ENCODE measurements around the gene GPR180. TPM values are rescaled to one million over a fixed set of nuclear protein-coding genes. Genes with fewer than 3 reads are reported as not detected.

GPR180 gene
- total RNA-seq, 3 donors from 2014 or later = 2.7 to 4.8 (median 3.8) TPM

DNA sequence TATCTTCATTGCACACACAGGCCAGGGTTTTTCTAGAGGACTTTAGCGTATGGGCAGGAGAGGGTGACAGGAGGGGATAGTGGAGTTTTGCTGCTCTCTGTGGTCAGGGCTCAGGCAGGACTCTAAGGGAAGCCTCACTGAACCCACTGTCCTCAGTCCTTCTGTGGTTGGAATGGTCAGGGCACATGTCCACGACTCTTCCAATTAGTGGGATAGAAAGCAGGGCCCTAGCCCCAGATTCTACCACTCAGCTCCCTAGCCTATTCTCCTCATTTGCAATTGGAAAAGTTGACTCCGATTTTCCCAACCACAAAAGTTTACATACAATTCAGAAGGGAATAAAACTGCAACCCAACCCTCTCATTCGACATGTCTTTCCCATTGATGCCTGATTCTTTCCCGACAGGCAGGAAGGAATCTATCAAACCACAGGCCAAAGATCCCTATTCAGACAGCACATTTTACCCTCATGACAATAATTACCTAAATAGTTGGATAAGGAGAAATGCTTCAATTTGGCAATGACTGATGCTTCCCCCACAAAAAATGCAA is 43.9 kb upstream of the GPR180 start:
- Histone ChIP-seq H3K9me3 (no peaks in the 10 kb centered on the region), H3K36me3 (ENCODE audit: low read depth) (no peaks in the 10 kb centered on the region), H3K4me3 (no peak overlapping the region), H3K4me1 (ENCODE audit: low read depth) (no peaks in the 10 kb centered on the region)
- TF ChIP-seq, protein P1, sequence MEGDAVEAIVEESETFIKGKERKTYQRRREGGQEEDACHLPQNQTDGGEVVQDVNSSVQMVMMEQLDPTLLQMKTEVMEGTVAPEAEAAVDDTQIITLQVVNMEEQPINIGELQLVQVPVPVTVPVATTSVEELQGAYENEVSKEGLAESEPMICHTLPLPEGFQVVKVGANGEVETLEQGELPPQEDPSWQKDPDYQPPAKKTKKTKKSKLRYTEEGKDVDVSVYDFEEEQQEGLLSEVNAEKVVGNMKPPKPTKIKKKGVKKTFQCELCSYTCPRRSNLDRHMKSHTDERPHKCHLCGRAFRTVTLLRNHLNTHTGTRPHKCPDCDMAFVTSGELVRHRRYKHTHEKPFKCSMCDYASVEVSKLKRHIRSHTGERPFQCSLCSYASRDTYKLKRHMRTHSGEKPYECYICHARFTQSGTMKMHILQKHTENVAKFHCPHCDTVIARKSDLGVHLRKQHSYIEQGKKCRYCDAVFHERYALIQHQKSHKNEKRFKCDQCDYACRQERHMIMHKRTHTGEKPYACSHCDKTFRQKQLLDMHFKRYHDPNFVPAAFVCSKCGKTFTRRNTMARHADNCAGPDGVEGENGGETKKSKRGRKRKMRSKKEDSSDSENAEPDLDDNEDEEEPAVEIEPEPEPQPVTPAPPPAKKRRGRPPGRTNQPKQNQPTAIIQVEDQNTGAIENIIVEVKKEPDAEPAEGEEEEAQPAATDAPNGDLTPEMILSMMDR (IDR thresholded peaks at IDR 0.05) = no peak
- intact Hi-C loops (cut with DNase I, micrococcal nuclease) = no loop called here
- ATAC-seq (no peak), DNase-seq (no peak)

GRCh38 chr13:94558716-94559115 is 42.9 kb upstream of the GPR180 start:
- ATAC-seq (no peak), DNase-seq (no peak)
- Histone ChIP-seq H3K4me1 (ENCODE audit: low read depth) (no peaks in the 10 kb centered on the region), H3K4me3 (no peak overlapping the region), H3K36me3 (ENCODE audit: low read depth) (no peaks in the 10 kb centered on the region), H3K9me3 (no peaks in the 10 kb centered on the region)
- TF ChIP-seq, protein P1 (IDR thresholded peaks at IDR 0.05) = no peak
- intact Hi-C loops (cut with DNase I, micrococcal nuclease) = no loop called here

- Histone ChIP-seq H3K4me3 (no peak overlapping the region), H3K36me3 (ENCODE audit: low read depth) (no peaks in the 10 kb centered on the region), H3K4me1 (ENCODE audit: low read depth) (no peaks in the 10 kb centered on the region), H3K9me3 (no peaks in the 10 kb centered on the region)
- ATAC-seq (no peak), DNase-seq (no peak)
- intact Hi-C loops (cut with DNase I, micrococcal nuclease) = no loop called here
- TF ChIP-seq, protein P1 (IDR thresholded peaks at IDR 0.05) = no peak
Observed at GRCh38 chr13:94559222-94559795, 42.3 kb upstream of the GPR180 start.

DNA sequence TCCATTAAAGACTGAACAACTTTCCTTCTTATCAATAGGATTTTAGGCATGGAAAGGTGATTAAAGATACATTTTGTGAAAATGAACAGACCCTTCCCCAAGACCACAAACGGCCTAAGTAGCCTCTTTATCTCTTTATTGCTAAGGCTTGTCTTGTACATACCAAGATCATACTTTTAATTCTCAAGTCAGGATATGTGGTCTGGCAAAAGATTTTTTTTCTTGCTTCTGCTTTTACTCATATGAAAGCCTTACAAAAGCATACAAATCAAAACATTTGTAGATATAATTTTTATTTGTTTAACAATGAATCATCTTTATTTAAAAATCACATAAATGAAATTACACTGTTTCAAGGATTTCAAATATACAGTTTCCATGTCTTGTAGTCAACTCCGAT is 41.5 kb upstream of the GPR180 start:
- ATAC-seq = no peak
- no peak overlapping the region for H3K4me3 ChIP-seq
- no peaks in the 10 kb centered on the region for H3K9me3 ChIP-seq
- H3K36me3 ChIP-seq (ENCODE audit: low read depth) = no peaks in the 10 kb centered on the region
- no peak for DNase-seq
- no peaks in the 10 kb centered on the region for H3K4me1 ChIP-seq (ENCODE audit: low read depth)
- intact Hi-C loops (cut with DNase I, micrococcal nuclease) = no loop called here
- TF ChIP-seq, protein P1 (IDR thresholded peaks at IDR 0.05) = no peak

- intact Hi-C loops (cut with DNase I, micrococcal nuclease) = no loop called here
- no peaks in the 10 kb centered on the region for H3K36me3 ChIP-seq (ENCODE audit: low read depth)
- no peaks in the 10 kb centered on the region for H3K4me1 ChIP-seq (ENCODE audit: low read depth)
- no peak for DNase-seq
- no peak for ATAC-seq
- no peak overlapping the region for H3K4me3 ChIP-seq
- TF ChIP-seq, protein P1 (IDR thresholded peaks at IDR 0.05) = no peak
- no peaks in the 10 kb centered on the region for H3K9me3 ChIP-seq
Observed at GRCh38 chr13:94561126-94561525, 40.5 kb upstream of the GPR180 start.

Data from mucosa of descending colon (tissue), 3 donors.